CD4-positive, alpha-beta T cell treated with Interleukin-6 at 100 ng/mL for 8 hours (primary cell): Measurements from ENCODE around the gene SURF1.
"Not testable (repeated sequence)": the region's sequence is repeated elsewhere in the genome, so short reads cannot be mapped to it uniquely, and the experiment has no call there.

Experiments
- DNase-seq: peaks from one replicate; pipeline ENCODE4 v3.0.0-alpha.2; 2020; ENCODE audit warnings: mixed read lengths, low spot score

The SURF1 gene

GRCh38 chr9:133342570-133342969 is 13.7 kb downstream of the SURF1 start:
- no peak for DNase-seq

- DNase-seq: no peak
These were observed 14.2 kb downstream of the SURF1 start for GRCh38 chr9:133342069-133342406.

GRCh38 chr9:133341369-133342068 is 14.8 kb downstream of the SURF1 start:
- DNase-seq: no peak

- no peak for DNase-seq
These were observed 15.4 kb downstream of the SURF1 start for GRCh38 chr9:133340916-133341315.

GRCh38 chr9:133340256-133340655 is 16.0 kb downstream of the SURF1 start:
- DNase-seq: no peak

GRCh38 chr9:133339641-133340040 is 16.6 kb downstream of the SURF1 start:
- DNase-seq: no peak

- peak; percentile 89 for DNase-seq
These were observed 20.1 kb downstream of the SURF1 start, which contains the start of gene SURF6 for GRCh38 chr9:133335924-133336811. TSS of gene SURF6 (minus strand) at chr9:133336188. CDS start at chr9:133336132, 56 bp downstream.

GRCh38 chr9:133334888-133335287 is 21.4 kb downstream of the SURF1 start:
- DNase-seq: not testable (repeated sequence)

- DNase-seq: no peak
These were observed 22.1 kb downstream of the SURF1 start for GRCh38 chr9:133334161-133334560.

- no peak for DNase-seq
These were observed 22.7 kb downstream of the SURF1 start for GRCh38 chr9:133333566-133333965.

GRCh38 chr9:133333011-133333410 is 23.3 kb downstream of the SURF1 start:
- no peak for DNase-seq

- no peak for DNase-seq
These were observed 23.9 kb downstream of the SURF1 start for GRCh38 chr9:133332381-133332730.

GRCh38 chr9:133331641-133332380 is 24.5 kb downstream of the SURF1 start:
- no peak for DNase-seq

- no peak for DNase-seq
These were observed 25.1 kb downstream of the SURF1 start for GRCh38 chr9:133331221-133331620.

GRCh38 chr9:133329306-133330156 is 26.8 kb downstream of the SURF1 start:
- not testable (repeated sequence) for DNase-seq

- no peak for DNase-seq
These were observed 28.3 kb downstream of the SURF1 start for GRCh38 chr9:133327834-133328484.

- DNase-seq: not testable (repeated sequence)
These were observed 29.3 kb downstream of the SURF1 start for GRCh38 chr9:133327021-133327420.

- no peak for DNase-seq
These were observed 32.1 kb downstream of the SURF1 start for GRCh38 chr9:133323991-133324703.

GRCh38 chr9:133323211-133323610 is 33.1 kb downstream of the SURF1 start:
- no peak for DNase-seq

GRCh38 chr9:133322701-133323100 is 33.6 kb downstream of the SURF1 start:
- DNase-seq: no peak
